Kasumi-1 (cell line): ENCODE measurements around the gene CPNE6.
"Not testable (repeated sequence)": the region's sequence is repeated elsewhere in the genome, so short reads cannot be mapped to it uniquely, and the experiment has no call there.

ENCODE experiments used
- DNase-seq, 2 experiments: peaks; one replicate each; lab custom pipeline; 2025; lab: John Stamatoyannopoulos, UW

Gene CPNE6

DNA sequence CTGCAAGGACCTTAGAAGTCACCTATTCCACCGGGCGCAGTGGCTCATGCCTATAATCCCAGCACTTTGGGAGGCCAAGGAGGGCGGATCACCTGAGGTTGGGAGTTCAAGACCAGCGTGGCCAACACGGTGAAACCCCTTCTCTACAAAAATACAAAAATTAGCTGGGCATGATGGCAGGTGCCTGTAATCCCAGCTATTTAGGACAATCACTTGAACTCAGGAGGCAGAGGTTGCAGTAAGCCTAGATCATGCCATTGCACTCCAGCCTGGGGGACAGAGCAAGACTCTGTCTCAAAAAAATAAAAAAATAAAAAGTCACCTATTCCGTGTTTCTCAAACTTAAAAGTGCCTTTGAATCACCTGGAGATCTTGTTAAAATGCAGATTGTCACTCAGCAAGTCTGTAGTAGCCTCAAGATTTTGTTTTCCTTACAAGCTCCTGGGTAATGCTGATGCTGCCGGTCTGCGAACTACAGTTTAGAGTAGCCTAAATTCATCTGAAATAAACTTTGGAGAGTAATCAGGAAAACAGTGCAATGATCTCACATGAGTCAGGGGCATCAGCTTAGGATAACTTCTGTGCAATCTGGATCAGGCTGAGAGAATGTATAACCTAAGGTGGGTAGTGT is 34.4 kb downstream of the CPNE6 start:
- not testable (repeated sequence) for DNase-seq

DNA sequence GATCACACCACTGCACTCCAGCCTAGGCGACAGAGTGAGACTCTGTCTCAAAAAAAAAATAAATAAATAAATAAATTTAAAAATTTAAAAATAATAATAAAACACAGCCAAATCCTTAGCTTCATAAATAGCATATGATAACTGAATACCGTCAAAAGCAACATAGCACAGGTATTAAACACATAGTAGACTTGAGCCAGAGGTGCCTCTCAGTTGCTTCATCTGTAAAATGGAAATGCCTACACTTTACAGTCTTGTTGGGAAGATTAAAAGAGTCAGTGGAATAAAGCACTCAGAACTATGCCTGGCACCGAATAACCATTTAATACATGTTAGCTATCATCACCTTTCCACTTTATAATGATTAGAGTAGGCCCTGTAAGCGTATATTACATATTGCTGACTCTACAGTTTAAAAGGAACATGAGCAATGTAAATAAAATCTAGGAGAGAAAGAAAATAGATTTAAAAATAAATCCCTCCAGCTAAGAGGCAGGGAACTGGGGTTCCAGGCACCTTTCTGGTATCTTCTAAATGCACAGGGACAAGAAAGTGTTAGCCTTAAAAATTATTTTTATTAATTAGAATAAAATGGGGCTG is 35.4 kb downstream of the CPNE6 start:
- DNase-seq, result no peak

DNA sequence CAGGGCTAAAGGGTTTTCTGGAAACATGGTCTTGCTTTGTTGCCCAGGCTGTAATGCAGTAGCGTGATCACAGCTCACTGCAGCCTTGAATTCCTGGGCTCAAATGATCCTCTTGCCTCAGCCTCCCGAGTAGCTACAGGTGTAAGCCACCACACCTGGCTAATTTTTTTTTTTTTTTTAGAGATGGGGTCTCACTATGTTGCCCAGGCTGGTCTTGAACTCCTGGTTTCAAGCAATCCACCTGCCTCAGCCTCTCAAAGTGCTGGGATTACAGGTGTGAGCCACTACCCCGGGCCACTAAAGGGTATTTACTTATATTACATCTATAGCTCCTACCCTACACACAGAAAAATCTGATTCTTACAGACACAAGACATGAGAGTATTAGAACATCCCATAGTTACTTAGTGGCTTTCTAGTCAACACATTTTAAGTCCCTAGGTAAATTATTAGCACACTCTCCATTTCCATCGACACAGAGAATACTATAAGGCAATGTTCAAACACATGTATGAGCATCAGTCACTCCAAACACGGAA is 37.0 kb downstream of the CPNE6 start:
- DNase-seq, result no peak

DNA sequence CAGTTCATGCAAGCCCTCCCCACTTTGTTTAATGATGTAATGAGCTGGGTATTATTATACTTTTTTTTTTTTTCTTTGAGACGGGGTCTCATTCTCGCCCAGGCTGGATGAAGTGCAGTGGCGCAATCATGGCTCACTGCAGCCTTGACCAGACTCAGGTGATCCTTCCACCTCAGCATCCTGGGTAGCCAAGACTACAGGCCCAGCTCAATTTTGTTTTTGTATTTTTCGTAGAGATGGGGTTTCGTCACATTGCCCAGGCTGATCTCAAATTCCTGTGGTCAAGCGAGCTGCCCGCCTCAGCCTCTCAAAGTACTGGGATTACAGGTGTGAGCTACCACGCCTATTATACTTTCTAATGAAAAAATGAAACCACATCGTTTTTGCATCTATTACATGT is 38.7 kb downstream of the CPNE6 start:
- DNase-seq, result no peak

DNA sequence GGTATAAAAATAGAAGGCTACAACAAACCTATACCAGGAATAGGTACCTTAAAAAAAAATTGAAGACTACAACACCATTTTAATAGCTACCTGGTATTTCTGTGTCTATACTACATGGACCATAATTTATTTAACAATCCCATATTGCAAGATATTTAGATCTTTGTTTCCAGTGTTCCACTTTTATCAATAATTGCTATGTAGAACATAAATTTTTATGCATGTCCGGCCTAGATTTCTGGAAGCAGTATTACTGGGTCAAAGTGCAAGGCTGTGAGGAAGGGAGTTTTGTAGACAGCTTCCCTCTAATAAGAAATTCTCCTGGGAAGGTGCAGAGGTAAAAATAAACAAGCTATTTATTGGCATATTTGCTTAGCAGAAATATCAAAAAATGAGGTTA is 39.2 kb downstream of the CPNE6 start:
- DNase-seq, result no peak

DNA sequence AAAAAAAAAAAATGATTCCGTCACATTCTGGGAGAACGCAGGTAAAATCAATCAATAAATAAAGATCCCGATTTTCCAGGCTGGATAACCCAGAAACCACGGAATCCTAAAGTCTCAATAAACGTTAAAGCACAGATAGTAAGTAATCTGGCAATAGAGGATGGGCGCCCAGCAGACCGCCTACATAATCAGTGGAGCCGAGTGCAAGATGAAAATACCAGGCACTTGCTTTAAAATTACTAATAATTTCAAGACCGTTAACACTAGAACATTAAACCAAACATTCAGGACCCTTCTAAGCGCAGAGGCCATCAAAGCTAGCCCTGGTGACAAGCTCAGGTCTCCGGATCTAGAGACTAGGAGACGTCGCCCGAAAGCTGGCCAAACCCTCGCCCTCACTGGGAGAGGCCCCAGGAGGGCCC is 42.0 kb downstream of the CPNE6 start:
- DNase-seq, result peak in 1 of 2 experiments; percentile 47

DNA sequence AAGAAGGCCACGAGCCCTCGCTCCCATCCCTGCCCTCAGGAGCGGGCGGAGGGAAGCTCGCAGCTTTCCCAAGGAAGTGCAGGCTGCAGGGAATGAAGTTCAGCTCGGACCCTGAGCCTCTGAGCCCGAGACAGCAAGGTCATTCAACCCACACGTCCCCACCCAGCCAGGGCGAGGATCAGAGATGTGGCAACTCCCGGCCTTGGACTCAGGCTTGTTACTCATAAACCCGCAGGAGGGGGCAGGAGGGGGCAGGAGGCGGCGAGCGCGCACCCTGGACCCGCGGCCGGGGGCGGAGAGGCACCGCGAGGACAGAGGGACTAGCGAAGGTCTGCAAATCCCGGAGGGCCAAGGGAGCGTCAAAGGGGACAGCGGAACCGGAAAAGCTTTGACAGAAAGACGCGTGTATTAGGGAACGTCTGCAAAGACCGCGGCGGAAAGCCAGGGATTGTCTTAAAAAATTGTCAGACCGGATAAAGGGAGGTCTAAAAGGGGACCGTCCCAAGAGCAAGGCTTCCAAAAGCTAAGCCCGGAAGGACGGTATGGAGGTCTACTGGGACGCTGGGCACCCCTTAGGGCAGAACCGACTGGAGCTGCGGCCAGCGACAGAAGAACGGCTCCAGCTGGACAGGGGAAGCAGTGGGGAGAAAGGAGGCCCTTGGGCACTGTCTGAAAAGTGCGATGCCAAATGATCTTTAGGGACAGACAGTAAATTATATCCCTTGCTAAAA is 42.6 kb downstream of the CPNE6 start:
- peak; percentile 93 to 96 for DNase-seq

DNA sequence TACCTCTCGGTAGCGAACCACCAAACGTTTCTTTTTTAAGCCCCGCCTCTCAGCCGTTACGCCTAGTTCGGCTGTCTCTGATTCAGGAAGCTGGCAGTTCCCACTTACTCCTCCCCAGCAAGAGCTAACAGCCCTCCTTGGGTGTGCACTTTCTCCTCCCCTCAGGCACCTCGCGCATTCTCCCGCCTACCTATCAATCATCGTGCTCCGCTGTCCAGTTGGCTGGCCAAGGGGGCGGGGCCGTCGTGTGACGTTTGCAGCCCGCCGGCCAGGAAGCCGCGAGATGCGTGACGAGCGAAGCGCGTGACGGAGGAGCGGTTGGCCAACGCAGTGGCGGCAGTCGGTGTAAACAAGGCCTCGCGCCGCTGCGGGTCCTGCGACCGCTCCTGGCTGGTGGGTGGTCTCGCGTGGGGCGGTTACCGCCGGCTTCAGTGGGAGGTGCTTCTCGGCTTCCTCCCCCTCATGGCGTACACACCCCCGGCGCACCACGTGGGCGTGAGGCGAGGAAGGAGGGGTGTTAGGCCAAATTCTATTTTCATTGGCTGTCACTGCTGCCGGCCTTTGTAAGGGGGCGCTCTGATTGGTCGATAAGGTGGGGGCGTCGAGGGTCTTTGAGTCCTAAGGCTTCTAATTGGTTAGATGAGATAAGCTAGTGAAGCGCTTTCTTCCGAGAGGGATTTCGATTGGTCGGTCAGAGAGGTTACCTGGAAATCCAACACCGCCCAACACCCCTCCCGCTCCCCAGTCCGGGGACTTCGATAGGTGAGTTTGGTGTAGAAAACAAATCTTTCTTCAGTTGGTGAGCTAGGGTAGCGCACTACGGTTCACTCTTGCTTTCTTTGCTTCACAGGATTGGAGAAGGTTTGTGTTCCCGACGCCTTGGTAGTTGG is 43.4 kb downstream of the CPNE6 start, which contains the start of the genes DCAF11 and NRL:
DCAF11 (plus strand) TSS at position 246 of the 890 bp plus-strand sequence. CDS start 818 bp downstream, outside the sequence.
NRL (minus strand) TSS at position 418 of the 890 bp plus-strand sequence. CDS start 32,101 bp downstream, outside the sequence.
- DNase-seq, result peak; percentile 100

DNA sequence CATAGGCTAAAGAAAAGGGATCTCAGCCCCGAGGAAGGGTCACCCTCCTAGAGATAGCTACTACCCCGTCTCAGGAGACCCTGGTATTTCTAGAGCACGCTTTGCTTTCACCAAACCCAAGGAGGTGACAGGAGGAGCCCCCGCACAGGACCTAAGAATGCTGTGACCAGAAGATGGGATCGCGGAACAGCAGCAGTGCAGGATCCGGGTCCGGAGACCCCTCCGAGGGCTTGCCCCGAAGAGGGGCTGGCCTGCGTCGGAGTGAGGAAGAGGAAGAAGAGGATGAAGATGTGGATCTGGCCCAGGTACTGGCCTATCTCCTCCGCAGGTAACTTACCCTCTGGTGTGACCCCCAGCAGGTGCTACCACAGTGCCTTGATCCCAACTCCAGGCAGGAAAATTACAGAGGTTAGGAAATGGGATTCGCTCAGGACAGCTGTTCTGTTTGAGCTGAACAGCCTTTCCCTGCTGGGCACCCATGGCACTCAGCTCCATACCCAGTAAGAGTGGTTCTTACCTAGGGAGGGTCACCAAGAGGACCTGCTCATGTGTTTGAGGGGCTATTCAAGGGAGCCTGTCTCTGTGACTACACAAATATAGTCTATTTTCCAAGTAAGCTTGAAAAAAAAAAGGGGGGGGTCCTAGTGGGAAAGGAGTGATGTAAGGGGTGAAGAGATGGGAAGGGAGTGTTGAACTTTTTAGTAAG is 44.2 kb downstream of the CPNE6 start:
- DNase-seq, result no peak

DNA sequence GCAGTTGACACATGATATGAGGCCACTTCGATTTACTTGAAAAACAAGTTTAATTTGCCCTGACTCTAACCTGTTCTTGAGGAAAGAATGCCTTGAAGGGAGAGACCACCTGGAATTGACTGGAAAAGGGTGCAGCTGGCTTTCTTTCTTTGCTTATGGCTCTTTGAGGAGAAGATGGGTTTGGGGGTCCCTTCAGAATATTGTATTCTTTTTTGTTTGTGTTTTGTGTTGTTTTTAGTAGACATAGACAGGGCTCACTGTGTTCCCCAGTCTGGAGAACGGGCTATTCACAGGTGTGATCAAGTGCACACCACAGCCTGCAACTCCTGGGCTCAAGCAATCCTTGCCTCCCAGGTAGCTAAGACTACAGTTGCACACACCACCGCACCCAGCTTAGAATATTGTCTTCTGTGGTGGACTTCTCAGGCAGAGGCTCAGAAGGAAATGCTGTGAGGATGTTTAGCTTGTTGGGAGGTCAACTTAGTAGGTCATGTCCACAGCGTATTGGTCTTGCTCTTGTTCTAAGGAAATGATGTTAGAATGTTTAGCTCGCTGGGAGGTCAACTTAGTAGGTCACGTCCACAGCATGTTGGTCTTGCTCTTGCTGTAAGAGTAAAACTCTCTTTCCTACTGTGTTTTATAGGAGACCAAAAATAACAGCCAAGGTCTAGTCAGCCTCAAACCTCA is 44.9 kb downstream of the CPNE6 start:
- no peak for DNase-seq

DNA sequence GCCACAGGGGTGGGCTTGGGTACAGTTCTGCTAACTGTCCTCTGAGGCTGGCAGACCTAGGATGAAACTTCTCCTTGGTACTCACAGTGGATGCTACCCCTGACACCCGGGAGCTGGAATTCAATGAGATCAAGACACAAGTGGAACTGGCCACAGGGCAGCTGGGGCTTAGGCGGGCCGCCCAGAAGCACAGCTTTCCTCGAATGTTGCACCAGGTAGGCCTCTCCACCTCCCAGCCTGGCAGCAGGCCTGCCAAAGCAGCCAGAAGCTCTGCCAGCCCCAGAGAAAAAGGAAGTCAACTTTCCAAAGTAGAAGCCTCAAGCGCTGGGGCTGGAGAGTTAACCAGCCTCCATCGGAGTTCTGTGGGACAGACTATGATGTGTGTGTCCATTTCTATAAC is 45.8 kb downstream of the CPNE6 start:
- no peak for DNase-seq

DNA sequence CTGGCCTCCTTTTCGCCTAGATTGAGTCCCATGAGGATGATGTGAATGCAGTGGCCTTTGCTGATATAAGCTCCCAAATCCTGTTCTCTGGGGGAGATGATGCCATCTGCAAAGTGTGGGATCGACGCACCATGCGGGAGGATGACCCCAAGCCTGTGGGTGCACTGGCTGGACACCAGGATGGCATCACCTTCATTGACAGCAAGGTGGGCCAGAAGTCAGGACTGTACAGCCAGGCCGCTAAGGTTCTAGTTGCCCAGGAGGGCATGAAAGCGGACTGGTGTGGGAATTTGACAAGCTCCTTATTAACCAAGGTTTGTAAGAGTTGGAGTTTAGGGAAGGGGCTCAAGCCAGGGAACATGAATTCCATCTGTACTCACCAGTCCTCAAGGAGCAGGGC is 48.3 kb downstream of the CPNE6 start:
- DNase-seq, result no peak

DNA sequence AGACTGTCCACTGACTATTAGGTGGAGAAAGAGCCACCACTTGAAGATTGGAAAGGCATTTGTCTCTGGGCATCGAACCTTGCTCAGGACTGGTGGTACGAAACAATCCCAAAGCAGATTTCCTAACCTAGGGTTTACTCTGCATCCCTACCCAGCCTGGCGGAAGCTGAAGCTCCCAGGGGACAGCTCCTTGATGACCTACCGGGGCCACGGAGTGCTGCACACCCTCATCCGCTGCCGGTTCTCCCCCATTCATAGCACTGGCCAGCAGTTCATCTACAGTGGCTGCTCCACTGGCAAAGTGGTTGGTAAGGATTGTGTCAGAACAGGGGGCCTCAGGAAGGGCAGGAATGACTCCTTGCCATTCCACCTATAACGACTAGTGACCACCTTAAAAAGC is 49.8 kb downstream of the CPNE6 start:
- DNase-seq, result no peak

DNA sequence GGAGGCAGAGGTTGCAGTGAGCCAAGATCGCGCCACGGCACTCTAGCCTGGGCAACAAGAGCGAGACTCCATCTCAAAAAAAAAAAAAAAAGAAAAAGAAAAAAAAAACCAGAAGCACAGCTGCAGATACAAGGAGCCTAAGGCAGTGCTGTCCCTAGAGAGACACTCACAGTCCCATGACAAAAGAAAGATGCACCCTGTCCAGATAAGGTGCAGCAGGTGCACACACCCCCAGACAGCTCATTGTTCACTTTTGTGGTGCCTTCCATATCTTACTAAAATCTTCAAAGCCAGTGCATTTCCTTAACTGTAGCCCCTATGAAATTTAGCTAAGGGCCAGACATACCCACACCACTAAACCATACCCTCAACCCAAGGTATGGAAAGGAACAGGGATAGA is 51.1 kb downstream of the CPNE6 start:
- no peak for DNase-seq

DNA sequence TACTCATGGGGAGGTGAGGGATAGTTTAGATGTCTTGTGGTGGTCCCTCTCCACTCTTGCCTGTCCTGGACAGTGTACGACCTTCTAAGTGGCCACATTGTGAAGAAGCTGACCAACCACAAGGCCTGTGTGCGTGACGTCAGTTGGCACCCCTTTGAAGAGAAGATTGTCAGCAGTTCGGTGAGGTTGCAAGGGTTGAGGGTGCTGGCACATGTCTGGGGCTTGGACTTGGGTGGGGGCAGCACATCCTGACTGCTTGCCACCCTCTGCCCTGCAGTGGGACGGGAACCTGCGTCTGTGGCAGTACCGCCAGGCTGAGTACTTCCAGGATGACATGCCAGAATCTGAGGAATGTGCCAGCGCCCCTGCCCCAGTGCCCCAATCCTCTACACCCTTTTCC is 51.5 kb downstream of the CPNE6 start:
- no peak for DNase-seq

DNA sequence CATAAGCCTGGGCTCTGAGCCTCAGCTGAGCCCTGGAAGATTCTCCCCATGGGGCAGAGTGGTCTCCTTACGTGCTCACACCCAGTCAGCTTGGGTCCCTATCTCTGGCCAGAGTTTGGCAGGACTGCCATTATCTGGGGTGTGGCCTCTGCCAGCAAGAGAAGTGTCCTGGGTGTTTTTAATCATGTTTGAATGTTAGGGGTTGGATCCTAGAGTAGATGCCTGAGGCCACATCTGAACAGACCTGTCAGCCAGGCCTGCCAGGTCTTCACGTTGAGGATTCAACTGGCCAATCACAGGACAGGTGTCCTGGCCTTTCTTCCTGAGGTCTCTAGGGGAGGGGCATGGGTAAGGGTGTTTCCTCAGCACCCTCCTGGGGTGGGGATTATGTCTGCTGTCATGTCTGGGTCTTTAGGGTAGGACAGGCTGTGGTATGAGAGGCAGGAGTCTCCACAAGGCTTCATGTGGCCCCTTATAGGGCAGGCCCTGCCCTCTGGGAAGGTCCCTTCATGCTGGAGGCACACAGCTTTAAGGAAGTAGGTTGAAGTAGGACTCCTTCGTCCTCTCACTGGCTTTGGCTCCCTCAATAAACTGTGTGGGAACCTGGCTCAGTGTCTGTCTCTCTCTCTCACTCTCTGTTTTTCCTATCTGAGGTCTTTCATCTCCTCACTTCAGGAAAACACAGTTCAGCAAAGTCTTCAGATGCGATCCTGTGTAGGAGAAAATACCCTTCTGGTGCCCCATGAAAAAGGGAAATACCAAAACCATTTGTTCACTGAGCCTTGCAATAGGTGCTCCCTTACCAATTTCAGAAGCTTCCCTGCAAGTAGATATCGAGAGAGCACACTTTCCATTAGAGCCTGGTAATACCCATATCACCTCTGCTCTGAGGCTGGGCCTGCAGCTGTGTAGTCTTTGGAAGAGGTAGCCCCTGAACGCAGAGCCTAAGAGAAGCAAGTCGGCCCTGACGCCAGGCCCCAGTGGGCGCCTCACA is 52.4 kb downstream of the CPNE6 start:
- DNase-seq, result no peak

DNA sequence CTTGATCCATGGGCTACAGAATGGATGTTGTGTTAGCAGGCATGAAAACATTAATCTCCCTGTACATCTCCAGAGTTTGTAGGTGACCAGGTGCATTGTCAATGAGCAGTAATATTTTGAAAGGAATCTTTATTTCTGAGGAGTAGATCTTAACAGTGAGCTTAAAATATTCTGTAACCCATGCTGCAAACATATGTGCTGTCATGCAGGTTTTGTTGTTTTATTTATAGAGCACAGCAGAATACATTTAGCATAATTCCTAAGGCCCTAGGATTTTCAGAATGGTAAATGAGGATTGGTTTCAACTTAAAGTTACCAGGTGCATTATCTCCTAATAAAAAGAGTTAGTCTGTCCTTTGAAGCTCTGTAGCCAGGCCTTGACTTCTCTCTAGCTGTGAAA is 55.6 kb downstream of the CPNE6 start:
- DNase-seq, result no peak

DNA sequence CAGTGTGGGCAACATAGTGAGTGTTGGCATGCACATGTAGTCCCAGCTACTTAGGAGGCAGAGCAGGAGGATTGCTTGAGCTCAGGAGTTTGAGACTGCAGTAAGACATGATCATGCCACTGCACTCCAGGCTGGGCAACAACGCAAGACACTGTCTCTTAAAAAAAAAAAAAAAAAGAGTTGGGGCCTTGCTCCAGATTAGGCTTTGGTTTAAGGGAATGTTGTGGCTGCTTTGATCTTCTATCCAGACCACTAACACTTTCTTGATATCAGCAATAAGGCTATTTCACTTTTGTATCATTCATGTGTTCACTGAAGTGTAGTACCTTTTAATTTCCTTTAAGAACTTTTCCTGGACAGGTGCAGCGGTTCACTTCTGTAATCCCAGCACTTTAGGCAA is 56.3 kb downstream of the CPNE6 start:
- DNase-seq, result no peak
